ENCODE data around the gene ERBB2. TPM values are rescaled to one million over a fixed set of nuclear protein-coding genes. Genes with fewer than 3 reads are reported as not detected.
"Not testable (repeated sequence)": the region's sequence is repeated elsewhere in the genome, so short reads cannot be mapped to it uniquely, and the experiment has no call there.

ERBB2 gene
- total RNA-seq, 1 donor from 2014 or later = 97.8 TPM

- DNase-seq = no peak
These were observed 45.7 kb downstream of the ERBB2 start for GRCh38 chr17:39745335-39746144.

GRCh38 chr17:39746145-39746461 lies 46.2 kb downstream of the ERBB2 start:
- DNase-seq = no peak

- no peak for DNase-seq
These were observed 47.9 kb downstream of the ERBB2 start for GRCh38 chr17:39747745-39748144.

- not testable (repeated sequence) for DNase-seq
These were observed 48.7 kb downstream of the ERBB2 start for GRCh38 chr17:39748444-39749034.

- DNase-seq = no peak
These were observed 50.5 kb downstream of the ERBB2 start for GRCh38 chr17:39750131-39751015.

GRCh38 chr17:39751016-39751543 lies 51.2 kb downstream of the ERBB2 start:
- DNase-seq = no peak

- no peak for DNase-seq
These were observed 51.8 kb downstream of the ERBB2 start for GRCh38 chr17:39751637-39752036.

- DNase-seq = no peak
These were observed 52.5 kb downstream of the ERBB2 start for GRCh38 chr17:39752241-39752881.

- no peak for DNase-seq
These were observed 53.8 kb downstream of the ERBB2 start for GRCh38 chr17:39753514-39754160.

GRCh38 chr17:39754161-39754957 lies 54.5 kb downstream of the ERBB2 start:
- DNase-seq = peak; percentile 86

GRCh38 chr17:39754958-39755553 lies 55.2 kb downstream of the ERBB2 start:
- peak; percentile 14 for DNase-seq

GRCh38 chr17:39755554-39756379 lies 55.9 kb downstream of the ERBB2 start:
- no peak for DNase-seq

- no peak for DNase-seq
These were observed 56.7 kb downstream of the ERBB2 start for GRCh38 chr17:39756380-39757079.

- DNase-seq = no peak
These were observed 57.4 kb downstream of the ERBB2 start for GRCh38 chr17:39757176-39757662.

GRCh38 chr17:39757931-39758873 lies 58.3 kb downstream of the ERBB2 start:
- no peak for DNase-seq

- no peak for DNase-seq
These were observed 59.3 kb downstream of the ERBB2 start for GRCh38 chr17:39759204-39759603.

GRCh38 chr17:39761861-39762496 lies 62.1 kb downstream of the ERBB2 start:
- DNase-seq = no peak
